ENCODE data around the gene DLD. TPM values are rescaled to one million over a fixed set of nuclear protein-coding genes. Genes with fewer than 3 reads are reported as not detected.
"Not testable (repeated sequence)": the region's sequence is repeated elsewhere in the genome, so short reads cannot be mapped to it uniquely, and the experiment has no call there.

The DLD gene
- total RNA-seq, 1 experiment from 2014 or later: 58.0 TPM

DNA sequence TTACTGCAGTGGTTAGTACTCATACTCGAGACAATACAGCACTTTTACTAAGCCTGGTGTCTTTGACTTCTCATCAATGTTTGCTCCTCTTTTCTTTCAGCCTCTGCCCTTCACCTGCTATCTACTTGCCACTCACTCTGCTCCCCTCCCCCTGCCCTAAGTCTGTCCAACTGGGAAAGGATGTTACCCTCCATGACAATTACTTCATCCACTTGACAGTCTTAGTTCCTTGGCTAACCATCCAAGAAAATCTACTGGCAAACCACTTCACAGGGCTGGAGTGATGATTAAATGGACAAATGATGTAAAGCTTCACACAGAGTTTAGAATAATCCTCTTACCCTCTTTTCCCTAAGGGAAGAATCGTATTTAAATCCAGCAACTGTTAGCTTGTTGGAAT, 8.2 kb upstream of the DLD start:
- peaks cover 46% of the 10 kb centered on the region for H3K27me3 Mint-ChIP-seq (ENCODE audit: unreplicated experiment)
- intact Hi-C loops (cut with micrococcal nuclease; ENCODE audit: unreplicated experiment): no loop called here

DNA sequence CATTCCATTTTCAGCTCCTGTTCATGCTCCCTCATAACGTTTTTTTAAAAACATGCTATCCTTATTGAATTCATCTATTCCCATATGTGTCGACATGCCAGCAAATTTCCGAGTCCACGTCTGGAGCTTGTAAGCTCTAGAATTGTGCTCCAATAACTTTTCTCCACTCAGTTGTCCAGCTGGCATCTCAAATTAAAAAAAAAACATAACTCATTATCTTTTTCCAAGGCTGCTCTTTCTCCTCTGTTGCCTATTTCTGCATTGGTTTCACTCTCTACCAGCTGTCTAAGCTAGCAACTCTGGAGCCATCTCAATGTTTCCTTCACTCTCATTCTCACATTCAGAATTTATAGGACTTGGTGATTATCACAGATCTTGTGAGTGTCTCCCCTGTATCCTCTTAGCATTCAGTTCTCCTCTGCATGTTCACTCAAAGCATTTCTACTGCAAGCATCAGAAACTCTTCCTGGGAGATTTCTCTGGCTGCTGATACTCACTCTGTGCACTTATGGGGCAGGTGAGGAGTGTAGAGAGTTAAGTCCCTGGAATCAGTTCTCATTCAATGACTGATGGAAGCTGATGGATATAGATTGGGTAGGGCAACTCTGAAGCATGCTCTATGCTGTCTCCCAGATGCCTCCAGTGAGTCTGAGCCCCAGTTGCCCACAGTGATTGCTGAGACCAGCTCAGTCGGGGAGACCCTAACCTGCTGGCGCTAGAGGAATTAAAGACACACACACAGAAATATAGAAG, 6.7 kb upstream of the DLD start:
- Mint-ChIP-seq H3K27ac (ENCODE audit: unreplicated experiment) (no peak overlapping the region), H3K36me3 (ENCODE audit: insufficient read depth, unreplicated experiment) (no peaks in the 10 kb centered on the region), H3K4me3 (ENCODE audit: low read depth, unreplicated experiment) (no peak overlapping the region), H3K4me1 (ENCODE audit: low read depth, unreplicated experiment) (peaks cover 5% of the 10 kb centered on the region), H3K27me3 (ENCODE audit: unreplicated experiment) (peaks cover 46% of the 10 kb centered on the region), H3K9me3 (ENCODE audit: low read depth, unreplicated experiment) (no peaks in the 10 kb centered on the region)
- intact Hi-C loops (cut with micrococcal nuclease; ENCODE audit: unreplicated experiment): no loop called here
- TF ChIP-seq, protein P1, sequence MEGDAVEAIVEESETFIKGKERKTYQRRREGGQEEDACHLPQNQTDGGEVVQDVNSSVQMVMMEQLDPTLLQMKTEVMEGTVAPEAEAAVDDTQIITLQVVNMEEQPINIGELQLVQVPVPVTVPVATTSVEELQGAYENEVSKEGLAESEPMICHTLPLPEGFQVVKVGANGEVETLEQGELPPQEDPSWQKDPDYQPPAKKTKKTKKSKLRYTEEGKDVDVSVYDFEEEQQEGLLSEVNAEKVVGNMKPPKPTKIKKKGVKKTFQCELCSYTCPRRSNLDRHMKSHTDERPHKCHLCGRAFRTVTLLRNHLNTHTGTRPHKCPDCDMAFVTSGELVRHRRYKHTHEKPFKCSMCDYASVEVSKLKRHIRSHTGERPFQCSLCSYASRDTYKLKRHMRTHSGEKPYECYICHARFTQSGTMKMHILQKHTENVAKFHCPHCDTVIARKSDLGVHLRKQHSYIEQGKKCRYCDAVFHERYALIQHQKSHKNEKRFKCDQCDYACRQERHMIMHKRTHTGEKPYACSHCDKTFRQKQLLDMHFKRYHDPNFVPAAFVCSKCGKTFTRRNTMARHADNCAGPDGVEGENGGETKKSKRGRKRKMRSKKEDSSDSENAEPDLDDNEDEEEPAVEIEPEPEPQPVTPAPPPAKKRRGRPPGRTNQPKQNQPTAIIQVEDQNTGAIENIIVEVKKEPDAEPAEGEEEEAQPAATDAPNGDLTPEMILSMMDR (IDR thresholded peaks at IDR 0.05; ENCODE audit: unreplicated experiment): no peak
- CTCF ChIA-PET: no interaction called here
- BruUV-seq (replicated peaks): no TSS peak
- DNase-seq: no peak

More for the DNA sequence above, 8.2 kb upstream of the DLD start:
- Mint-ChIP-seq H3K4me3 (ENCODE audit: low read depth, unreplicated experiment) (no peak overlapping the region), H3K4me1 (ENCODE audit: low read depth, unreplicated experiment) (peaks cover 5% of the 10 kb centered on the region), H3K27ac (ENCODE audit: unreplicated experiment) (no peak overlapping the region), H3K9me3 (ENCODE audit: low read depth, unreplicated experiment) (no peaks in the 10 kb centered on the region), H3K36me3 (ENCODE audit: insufficient read depth, unreplicated experiment) (no peaks in the 10 kb centered on the region)
- CTCF ChIA-PET: no interaction called here
- BruUV-seq (replicated peaks): no TSS peak
- TF ChIP-seq, protein P1 (IDR thresholded peaks at IDR 0.05; ENCODE audit: unreplicated experiment): no peak
- no peak for DNase-seq

- Mint-ChIP-seq H3K36me3 (ENCODE audit: insufficient read depth, unreplicated experiment) (peaks cover 20% of the 10 kb centered on the region), H3K27me3 (ENCODE audit: unreplicated experiment) (peaks cover 34% of the 10 kb centered on the region)
- H3K9me3 Mint-ChIP-seq (ENCODE audit: low read depth, unreplicated experiment); BruUV-seq (replicated peaks); H3K27ac Mint-ChIP-seq (ENCODE audit: unreplicated experiment); H3K4me1 Mint-ChIP-seq (ENCODE audit: low read depth, unreplicated experiment); DNase-seq; intact Hi-C loops (cut with micrococcal nuclease; ENCODE audit: unreplicated experiment); H3K4me3 Mint-ChIP-seq (ENCODE audit: low read depth, unreplicated experiment): not testable (repeated sequence)
- CTCF ChIA-PET: interaction anchor here (0.7 kb wide), 1 partner anchor 25 kb away, joined by 3 read pairs; no protein-coding TSS in a partner anchor
Measured at GRCh38 chr7:107887827-107888226, 3.2 kb upstream of the DLD start.

DNA sequence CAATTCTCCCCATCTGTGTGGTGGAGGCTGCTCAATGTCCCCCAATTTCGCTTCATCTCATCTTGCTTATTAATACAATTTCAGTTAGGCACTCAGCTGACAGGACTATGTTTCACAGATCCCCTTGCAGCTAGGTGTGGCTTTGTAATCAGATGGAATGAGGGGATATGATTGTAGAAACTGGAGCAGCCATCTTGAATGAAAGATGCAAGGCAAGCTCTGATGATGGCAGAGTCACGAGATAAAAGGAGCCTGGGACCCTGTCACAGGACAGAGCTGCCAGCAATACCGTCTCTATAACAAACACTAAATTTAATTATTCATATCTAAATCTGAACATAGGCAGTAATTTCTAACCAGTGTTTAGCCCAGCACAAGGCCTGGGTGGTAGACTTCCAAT, 991 bp upstream of the DLD start:
- Mint-ChIP-seq H3K27ac (ENCODE audit: unreplicated experiment) (no peak overlapping the region), H3K27me3 (ENCODE audit: unreplicated experiment) (peaks cover 14% of the 10 kb centered on the region), H3K4me1 (ENCODE audit: low read depth, unreplicated experiment) (peaks cover 10% of the 10 kb centered on the region), H3K4me3 (ENCODE audit: low read depth, unreplicated experiment) (peak overlapping the region; percentile 91), H3K36me3 (ENCODE audit: insufficient read depth, unreplicated experiment) (peaks cover 31% of the 10 kb centered on the region), H3K9me3 (ENCODE audit: low read depth, unreplicated experiment) (no peaks in the 10 kb centered on the region)
- BruUV-seq (replicated peaks): no TSS peak
- CTCF ChIA-PET: no interaction called here
- no peak for DNase-seq
- TF ChIP-seq, protein P1 (IDR thresholded peaks at IDR 0.05; ENCODE audit: unreplicated experiment): no peak
- intact Hi-C loops (cut with micrococcal nuclease; ENCODE audit: unreplicated experiment): no loop called here

DNA sequence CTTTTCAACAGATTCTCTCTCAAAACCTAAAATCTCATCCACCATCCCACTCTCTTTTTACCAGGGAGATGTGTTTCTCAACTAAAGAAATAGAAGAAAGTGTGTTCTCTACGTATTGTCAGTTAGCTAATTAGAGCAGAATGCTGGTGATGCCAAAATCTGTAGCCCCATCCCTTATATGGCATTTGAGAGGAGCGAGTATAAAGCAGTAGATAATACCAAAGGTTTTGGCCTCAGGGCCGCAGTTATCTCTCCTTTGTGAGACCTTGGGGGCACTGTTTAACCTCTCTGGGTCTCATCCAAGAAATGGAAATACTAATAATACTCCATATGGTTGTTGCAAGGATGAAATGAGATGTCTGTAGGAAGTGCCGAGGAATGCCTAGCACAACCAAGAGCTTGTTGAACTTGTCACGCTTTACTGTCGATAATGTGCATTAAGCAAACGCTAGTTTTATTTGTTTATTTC, 456 bp upstream of the DLD start:
- Mint-ChIP-seq H3K4me1 (ENCODE audit: low read depth, unreplicated experiment) (peaks cover 10% of the 10 kb centered on the region), H3K36me3 (ENCODE audit: insufficient read depth, unreplicated experiment) (peaks cover 31% of the 10 kb centered on the region), H3K27me3 (ENCODE audit: unreplicated experiment) (peaks cover 8% of the 10 kb centered on the region), H3K9me3 (ENCODE audit: low read depth, unreplicated experiment) (no peaks in the 10 kb centered on the region), H3K27ac (ENCODE audit: unreplicated experiment) (peak overlapping the region; percentile 97), H3K4me3 (ENCODE audit: low read depth, unreplicated experiment) (peak overlapping the region; percentile 91)
- intact Hi-C loops (cut with micrococcal nuclease; ENCODE audit: unreplicated experiment): no loop called here
- TF ChIP-seq, protein P1 (IDR thresholded peaks at IDR 0.05; ENCODE audit: unreplicated experiment): no peak
- BruUV-seq (replicated peaks): TSS peak; percentile 19
- no peak for DNase-seq
- CTCF ChIA-PET: no interaction called here
